IMR-90 (cell line): ENCODE results near the gene TM9SF4. TPM values are rescaled to one million over a fixed set of nuclear protein-coding genes. Genes with fewer than 3 reads are reported as not detected.

Experiments
- ATAC-seq: fragments of 200-7000 bp; cut with Tn5 transposase; 2 replicates; pipeline ENCODE4 v1.9.1; 2020; ENCODE audit warnings: low read depth, mild to moderate bottlenecking, moderate library complexity
- BruUV-seq: library from RNA; stranded (reverse); fragments of 400-500 nt; replicated peaks from 2 replicates; lab custom pipeline; 2021; lab: Mats Ljungman, UMichigan
- CTCF ChIA-PET: fragments of 300-600 bp; formaldehyde crosslinking; extraction: SDS; loops from one replicate; lab custom pipeline; 2021; ENCODE audit warnings: antibody characterized with exemption; lab: Yijun Ruan, JAX
- POLR2A ChIA-PET: fragments of 300-600 bp; sonication (Branson Sonifier 250); formaldehyde crosslinking; loops from one replicate; lab custom pipeline; 2022; ENCODE audit warnings: antibody characterized with exemption; ENCODE audit not compliant: unreplicated experiment; lab: Charles Lee
- DNase-seq: peaks from one replicate; pipeline ENCODE4 v3.0.0; 2013
- H2AFZ ChIP-seq: replicated peaks from 2 replicates; pipeline ENCODE3; 2013; ENCODE audit warnings: low read length, mild to moderate bottlenecking; ENCODE audit not compliant: poor library complexity
- H2AK5ac ChIP-seq: 2 replicates; pipeline ENCODE4 v1.6.1; 2013; ENCODE audit warnings: low read depth, low read length, inconsistent platforms
- H2AK9ac ChIP-seq: replicated peaks from 2 replicates; pipeline ENCODE3; 2013; ENCODE audit warnings: mild to moderate bottlenecking, low read depth, low read length, moderate library complexity; ENCODE audit not compliant: poor library complexity
- H2BK120ac ChIP-seq: 2 replicates; pipeline ENCODE4 v1.6.1; 2013; ENCODE audit warnings: low read depth, low read length, inconsistent platforms
- H2BK15ac ChIP-seq: 3 replicates; pipeline ENCODE4 v1.6.1; 2013; ENCODE audit warnings: low read depth, low read length, inconsistent platforms
- H2BK20ac ChIP-seq: 2 replicates; pipeline ENCODE4 v1.6.1; 2013; ENCODE audit warnings: low read depth, mild to moderate bottlenecking, inconsistent platforms, low read length, moderate library complexity
- H2BK5ac ChIP-seq: 2 replicates; pipeline ENCODE4 v1.6.1; 2013; ENCODE audit warnings: mild to moderate bottlenecking, low read depth, low read length, inconsistent platforms; ENCODE audit not compliant: poor library complexity, severe bottlenecking
- H3K14ac ChIP-seq: replicated peaks from 2 replicates; pipeline ENCODE4 v1.6.1; 2013; ENCODE audit warnings: low read depth, low read length, inconsistent platforms
- H3K18ac ChIP-seq: 2 replicates; pipeline ENCODE4 v1.6.1; 2013; ENCODE audit warnings: low read depth, low read length, control low read depth
- H3K23ac ChIP-seq: 2 replicates; pipeline ENCODE4 v1.6.1; 2013; ENCODE audit warnings: low read depth, low read length, inconsistent platforms
- H3K27ac ChIP-seq: 2 replicates; pipeline ENCODE4 v1.5.1; 2013; ENCODE audit warnings: mild to moderate bottlenecking, control low read depth, low read length; ENCODE audit not compliant: insufficient read depth
- H3K27me3 ChIP-seq: 2 replicates; pipeline ENCODE4 v1.6.1; 2013; ENCODE audit warnings: low read length; ENCODE audit not compliant: control insufficient read depth, insufficient read depth
- H3K36me3 ChIP-seq: 2 replicates; pipeline ENCODE4 v1.6.1; 2013; ENCODE audit warnings: low read length, mixed read lengths; ENCODE audit not compliant: control insufficient read depth, insufficient read depth
- H3K4ac ChIP-seq: 2 replicates; pipeline ENCODE4 v1.6.1; 2013; ENCODE audit warnings: low read depth, low read length, inconsistent platforms
- H3K4me1 ChIP-seq: 2 replicates; pipeline ENCODE4 v1.6.1; 2013; ENCODE audit warnings: low read length, mixed read lengths; ENCODE audit not compliant: control insufficient read depth, insufficient read depth
- H3K4me2 ChIP-seq: 2 replicates; pipeline ENCODE4 v1.6.1; 2013; ENCODE audit warnings: low read depth, mild to moderate bottlenecking, control low read depth, low read length, moderate library complexity
- H3K4me3 ChIP-seq: 2 replicates; pipeline ENCODE4 v1.5.1; 2013; ENCODE audit warnings: low read depth, mild to moderate bottlenecking, control low read depth, low read length, moderate library complexity; ENCODE audit not compliant: insufficient read depth
- H3K56ac ChIP-seq: 2 replicates; pipeline ENCODE4 v1.6.1; 2013; ENCODE audit warnings: low read length, inconsistent platforms; ENCODE audit not compliant: insufficient read depth; ENCODE audit errors: extremely low read depth
- H3K79me1 ChIP-seq, 2 experiments: 2 replicates each; pipeline ENCODE4 v1.6.1; 2013; ENCODE audit warnings: low read length in 2 of 2, inconsistent platforms in 1 of 2, low read depth in 1 of 2
- H3K9ac ChIP-seq: 2 replicates; pipeline ENCODE4 v1.6.1; 2013; ENCODE audit warnings: low read depth, low read length, control low read depth
- H3K9me1 ChIP-seq: 2 replicates; pipeline ENCODE4 v1.6.1; 2013; ENCODE audit warnings: low read length, inconsistent platforms; ENCODE audit not compliant: insufficient read depth
- H3K9me3 ChIP-seq: 2 replicates; pipeline ENCODE4 v1.6.1; 2013; ENCODE audit warnings: low read length; ENCODE audit not compliant: control insufficient read depth, insufficient read depth
- H4K20me1 ChIP-seq: 2 replicates; pipeline ENCODE4 v1.6.1; 2013; ENCODE audit warnings: low read length, inconsistent platforms; ENCODE audit not compliant: insufficient read depth
- H4K5ac ChIP-seq: 2 replicates; pipeline ENCODE4 v1.6.1; 2013; ENCODE audit warnings: mild to moderate bottlenecking, low read depth, low read length, control low read depth
- H4K8ac ChIP-seq, 2 experiments: 2 replicates each; pipeline ENCODE4 v1.6.1; 2013; ENCODE audit warnings: low read depth in 2 of 2, low read length in 2 of 2, control low read depth in 1 of 2, inconsistent platforms in 1 of 2
- H4K91ac ChIP-seq: 2 replicates; pipeline ENCODE4 v1.6.1; 2013; ENCODE audit warnings: low read depth, low read length, inconsistent platforms; ENCODE audit not compliant: insufficient read depth
- BHLHE40 ChIP-seq: fragments of 150-350 bp; IDR thresholded peaks from 2 replicates; pipeline ENCODE4 v1.6.1; 2016; ENCODE audit warnings: mild to moderate bottlenecking, low read depth, low read length
- CEBPB ChIP-seq: IDR thresholded peaks from 2 replicates; pipeline ENCODE4 v1.6.1; 2012; ENCODE audit warnings: low read depth, low read length, improper control_type of control experiment
- CHD1 ChIP-seq: IDR thresholded peaks from 2 replicates; pipeline ENCODE4 v1.6.1; 2012; ENCODE audit warnings: low read depth, low read length, improper control_type of control experiment
- CTCF ChIP-seq: conservative IDR thresholded peaks from 2 replicates; pipeline ENCODE4 v1.5.1; 2012; ENCODE audit warnings: mild to moderate bottlenecking, low read depth, low read length, improper control_type of control experiment
- ELK1 ChIP-seq: fragments of 150-350 bp; IDR thresholded peaks from 2 replicates; pipeline ENCODE4 v1.6.1; 2016; ENCODE audit warnings: low read depth, mild to moderate bottlenecking, low read length, moderate library complexity, borderline replicate concordance
- FOS ChIP-seq: fragments of 150-350 bp; IDR thresholded peaks from 2 replicates; pipeline ENCODE4 v1.6.1; 2016; ENCODE audit warnings: low read depth, low read length
- MAFK ChIP-seq: IDR thresholded peaks from 2 replicates; pipeline ENCODE4 v1.6.1; 2012; ENCODE audit warnings: low read depth, low read length, improper control_type of control experiment
- MAZ ChIP-seq: IDR thresholded peaks from 2 replicates; pipeline ENCODE4 v1.6.1; 2012; ENCODE audit warnings: low read depth, mild to moderate bottlenecking, low read length, improper control_type of control experiment, moderate library complexity, borderline replicate concordance
- MXI1 ChIP-seq: IDR thresholded peaks from 2 replicates; pipeline ENCODE4 v1.6.1; 2012; ENCODE audit warnings: low read depth, mild to moderate bottlenecking, low read length, moderate library complexity, borderline replicate concordance
- NFE2L2 ChIP-seq: fragments of 150-350 bp; IDR thresholded peaks from 2 replicates; pipeline ENCODE4 v1.6.1; 2016; ENCODE audit warnings: low read depth, mild to moderate bottlenecking, low read length
- POLR2A ChIP-seq: IDR thresholded peaks from 2 replicates; pipeline ENCODE4 v1.6.1; 2012; ENCODE audit warnings: mild to moderate bottlenecking, low read depth, low read length
- RAD21 ChIP-seq: IDR thresholded peaks from 2 replicates; pipeline ENCODE4 v1.6.1; 2012; ENCODE audit warnings: low read length, improper control_type of control experiment
- RCOR1 ChIP-seq: IDR thresholded peaks from 2 replicates; pipeline ENCODE4 v1.6.1; 2012; ENCODE audit warnings: mild to moderate bottlenecking, low read length, improper control_type of control experiment; ENCODE audit not compliant: insufficient replicate concordance
- RFX5 ChIP-seq: IDR thresholded peaks from 2 replicates; pipeline ENCODE4 v1.8.0; 2012; ENCODE audit warnings: low read depth, mild to moderate bottlenecking, low read length, moderate library complexity
- SMC3 ChIP-seq: fragments of 150-350 bp; IDR thresholded peaks from 2 replicates; pipeline ENCODE4 v1.6.1; 2016; ENCODE audit warnings: low read depth, mild to moderate bottlenecking, antibody characterized with exemption, low read length, moderate library complexity
- USF2 ChIP-seq: fragments of 150-350 bp; IDR thresholded peaks from 2 replicates; pipeline ENCODE4 v1.6.1; 2017; ENCODE audit warnings: mild to moderate bottlenecking, antibody characterized with exemption, low read length, low read depth
- WGBS, 2 experiments: methylation state at CpG; one replicate each; pipeline versions ENCODE4 v1.1.5 to v1.1.7; 2013; ENCODE audit warnings: missing lambda C conversion rate in 2 of 2; ENCODE audit not compliant: insufficient read length in 1 of 2; ENCODE audit errors: extremely low coverage in 2 of 2; 5-methylcytosine and 5-hydroxymethylcytosine counted together
- dilution Hi-C: fragments of 300-500 bp; cut with HindIII; formaldehyde crosslinking; loops from one replicate; pipeline ENCODE4 v1.14.3; 2018; ENCODE audit warnings: low sequenced_read_pairs; ENCODE audit not compliant: unreplicated experiment
- in situ Hi-C: fragments of 300-500 bp; cut with MboI; formaldehyde crosslinking; loops from 3 replicates; pipeline ENCODE4 v1.14.3; 2019; ENCODE audit warnings: low sequenced_read_pairs, inconsistent platforms, mixed read lengths
- intact Hi-C: fragments of 100-400 bp; cut with micrococcal nuclease; formaldehyde crosslinking; loops from 2 replicates; pipeline ENCODE4 v1.10.0; 2022
- polyA plus RNA-seq, 3 experiments: library from polyadenylated mRNA; depleted of rRNA; stranded (reverse); fragments of >200 nt; gene quantifications; 2 replicates each; pipeline ENCODE4 v1.2.3, GENCODE V29; 2012; ENCODE audit warnings: low replicate concordance in 1 of 3
- total RNA-seq: library from RNA; depleted of rRNA; stranded (reverse); fragments of >200 nt; gene quantifications from 2 replicates; pipeline ENCODE4 v1.2.3, GENCODE V29; 2012

The TM9SF4 gene
- total and polyA plus RNA-seq, 2 of the 4 experiments (the other 2 are of a cell fraction) = 35.3 to 59.1 TPM

GRCh38 chr20:32130352-32130751 lies 20.8 kb downstream of the TM9SF4 start:
- H3K27me3 ChIP-seq = no peaks in the 10 kb centered on the region
- no peak overlapping the region for H2BK120ac ChIP-seq
- H3K23ac ChIP-seq = no peak overlapping the region
- H4K8ac ChIP-seq = no peak overlapping the region
- no peak overlapping the region for H3K56ac ChIP-seq
- H2AK9ac ChIP-seq = no peak overlapping the region
- H4K20me1 ChIP-seq = peaks cover 80% of the 10 kb centered on the region
- no peak overlapping the region for H2BK20ac ChIP-seq
- no peak overlapping the region for H3K14ac ChIP-seq
- no peak for TF ChIP-seq NFE2L2
- TF ChIP-seq CEBPB = no peak
- TF ChIP-seq ELK1 = no peak
- no peak for TF ChIP-seq FOS
- no peak for TF ChIP-seq BHLHE40
- TF ChIP-seq MAZ = no peak
- TF ChIP-seq MAFK = no peak
- TF ChIP-seq RFX5 = no peak
- TF ChIP-seq CHD1 = no peak
- TF ChIP-seq SMC3 = no peak
- TF ChIP-seq RCOR1 = no peak
- TF ChIP-seq MXI1 = no peak
- no peak for TF ChIP-seq USF2
- no peak for TF ChIP-seq POLR2A
- no peak for TF ChIP-seq CTCF
- TF ChIP-seq RAD21 = no peak
- ATAC-seq (no peak), DNase-seq (no peak)
- intact Hi-C loops = no loop called here
- H3K4ac ChIP-seq = no peak overlapping the region
- no peak overlapping the region for H3K18ac ChIP-seq
- H4K91ac ChIP-seq = no peak overlapping the region
- H3K4me3 ChIP-seq = no peak overlapping the region
- H2AFZ ChIP-seq = no peak overlapping the region
- BruUV-seq = no TSS peak
- H3K27ac ChIP-seq = no peak overlapping the region
- no peak overlapping the region for H3K4me2 ChIP-seq
- ChIA-PET POLR2A (no interaction called here), CTCF (no interaction called here)
- peaks cover 50 to 82% of the 10 kb centered on the region in 2 experiments for H3K79me1 ChIP-seq
- H3K9me1 ChIP-seq = peaks cover 20% of the 10 kb centered on the region
- dilution Hi-C loops = no loop called here
- in situ Hi-C loops = no loop called here
- no peak overlapping the region for H2BK15ac ChIP-seq
- WGBS, 2 experiments = no CpG with 5 or more reads among the region's 2 CpGs
- peaks cover 6% of the 10 kb centered on the region for H3K36me3 ChIP-seq
- no peak overlapping the region for H2BK5ac ChIP-seq
- H3K9ac ChIP-seq = no peak overlapping the region
- no peak overlapping the region for H2AK5ac ChIP-seq
- H4K5ac ChIP-seq = no peak overlapping the region
- H3K4me1 ChIP-seq = peaks cover under 1% of the 10 kb centered on the region
- no peaks in the 10 kb centered on the region for H3K9me3 ChIP-seq
